ENCODE data around the gene NDE1.
"Not testable (repeated sequence)": the region's sequence is repeated elsewhere in the genome, so short reads cannot be mapped to it uniquely, and the experiment has no call there.

NDE1 gene

DNA sequence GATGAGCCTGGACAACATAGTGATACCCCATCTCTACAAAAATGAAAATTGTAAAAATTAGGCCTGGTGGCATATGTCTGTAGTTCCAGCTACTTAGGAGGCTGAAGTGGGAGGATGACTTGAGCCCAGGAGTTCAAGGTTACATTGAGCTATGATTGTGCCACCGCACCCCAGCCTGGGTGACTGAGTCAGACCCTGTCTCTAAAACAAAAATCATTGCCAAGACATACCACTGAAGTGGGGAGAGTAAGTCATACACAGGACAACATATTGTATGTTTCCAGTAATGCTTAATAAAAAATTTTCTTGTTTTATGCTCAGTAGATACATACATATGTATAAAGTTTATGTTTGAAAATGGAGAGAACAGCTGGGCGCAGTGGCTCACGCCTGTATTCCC lies 39.2 kb downstream of the NDE1 start:
- Mint-ChIP-seq H3K4me1 (ENCODE audit: low read depth) (peaks cover 4% of the 10 kb centered on the region), H3K27ac (peak overlapping the region; percentile 1), H3K27me3 (no peaks in the 10 kb centered on the region), H3K4me3 (no peak overlapping the region), H3K9me3 (ENCODE audit: low read depth) (no peaks in the 10 kb centered on the region), H3K36me3 (peaks cover 10% of the 10 kb centered on the region)

- Mint-ChIP-seq H3K9me3 (ENCODE audit: low read depth) (no peaks in the 10 kb centered on the region), H3K27me3 (no peaks in the 10 kb centered on the region), H3K4me1 (ENCODE audit: low read depth) (peaks cover 2% of the 10 kb centered on the region), H3K27ac (no peak overlapping the region), H3K36me3 (peaks cover 7% of the 10 kb centered on the region), H3K4me3 (no peak overlapping the region)
Measured at GRCh38 chr16:15690296-15690695, 40.3 kb downstream of the NDE1 start.

DNA sequence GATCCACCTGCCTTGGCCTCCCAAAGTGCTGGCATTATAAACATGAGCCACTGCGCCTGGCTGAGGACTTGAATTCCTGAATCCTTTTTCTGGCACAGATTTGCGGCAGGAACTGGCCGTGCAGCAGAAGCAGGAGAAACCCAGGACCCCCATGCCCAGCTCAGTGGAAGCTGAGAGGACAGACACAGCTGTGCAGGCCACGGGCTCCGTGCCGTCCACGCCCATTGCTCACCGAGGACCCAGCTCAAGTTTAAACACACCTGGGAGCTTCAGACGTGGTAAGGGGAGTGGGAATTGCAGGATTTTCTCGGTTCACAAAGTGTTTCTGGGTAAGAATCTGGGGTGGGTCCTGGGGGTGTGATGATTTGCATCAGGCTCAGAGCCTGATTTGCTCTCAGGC lies 41.0 kb downstream of the NDE1 start:
- peaks cover 5% of the 10 kb centered on the region for H3K36me3 Mint-ChIP-seq
- H3K9me3 Mint-ChIP-seq (ENCODE audit: low read depth), result no peaks in the 10 kb centered on the region
- no peaks in the 10 kb centered on the region for H3K27me3 Mint-ChIP-seq
- H3K4me1 Mint-ChIP-seq (ENCODE audit: low read depth), result peaks cover 2% of the 10 kb centered on the region
- H3K27ac Mint-ChIP-seq, result no peak overlapping the region
- H3K4me3 Mint-ChIP-seq, result no peak overlapping the region

- H3K27me3 Mint-ChIP-seq; H3K27ac Mint-ChIP-seq; H3K36me3 Mint-ChIP-seq; H3K9me3 Mint-ChIP-seq (ENCODE audit: low read depth); H3K4me3 Mint-ChIP-seq; H3K4me1 Mint-ChIP-seq (ENCODE audit: low read depth): not testable (repeated sequence)
Measured at GRCh38 chr16:15692508-15692907, 42.5 kb downstream of the NDE1 start.

DNA sequence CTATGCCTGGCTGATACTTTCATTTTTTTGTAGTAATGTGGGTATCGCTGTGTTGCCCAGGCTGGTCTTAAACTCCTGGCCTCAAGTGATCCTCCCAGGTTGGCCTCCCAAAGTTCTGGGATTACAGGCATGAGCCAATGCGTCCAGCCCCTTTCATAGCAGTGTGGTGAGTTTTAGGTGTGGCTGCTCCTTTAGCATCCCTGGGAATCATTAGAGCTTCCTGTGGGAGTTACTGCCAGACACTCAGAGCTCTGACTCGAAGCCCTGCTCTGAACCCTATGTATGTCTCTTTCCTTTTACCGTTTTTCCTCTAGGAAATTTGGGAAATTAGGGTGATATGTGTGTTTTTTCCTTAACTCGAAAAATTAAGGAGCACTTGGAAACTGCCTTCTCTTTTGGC lies 44.5 kb downstream of the NDE1 start:
- H3K4me3 Mint-ChIP-seq, result no peak overlapping the region
- no peaks in the 10 kb centered on the region for H3K4me1 Mint-ChIP-seq (ENCODE audit: low read depth)
- H3K27ac Mint-ChIP-seq, result no peak overlapping the region
- no peaks in the 10 kb centered on the region for H3K27me3 Mint-ChIP-seq
- no peaks in the 10 kb centered on the region for H3K36me3 Mint-ChIP-seq
- H3K9me3 Mint-ChIP-seq (ENCODE audit: low read depth), result no peaks in the 10 kb centered on the region

GRCh38 chr16:15699819-15700218 lies 49.8 kb downstream of the NDE1 start:
- Mint-ChIP-seq H3K27ac (peak overlapping the region; percentile 58), H3K4me3 (no peak overlapping the region), H3K9me3 (ENCODE audit: low read depth) (no peaks in the 10 kb centered on the region), H3K27me3 (no peaks in the 10 kb centered on the region), H3K4me1 (ENCODE audit: low read depth) (peaks cover 15% of the 10 kb centered on the region), H3K36me3 (peaks cover 2% of the 10 kb centered on the region)

GRCh38 chr16:15701367-15701766 lies 51.3 kb downstream of the NDE1 start:
- Mint-ChIP-seq H3K4me3 (no peak overlapping the region), H3K36me3 (peaks cover 2% of the 10 kb centered on the region), H3K4me1 (ENCODE audit: low read depth) (peaks cover 16% of the 10 kb centered on the region), H3K27ac (no peak overlapping the region), H3K9me3 (ENCODE audit: low read depth) (no peaks in the 10 kb centered on the region), H3K27me3 (no peaks in the 10 kb centered on the region)

- Mint-ChIP-seq H3K9me3 (ENCODE audit: low read depth) (no peaks in the 10 kb centered on the region), H3K27me3 (no peaks in the 10 kb centered on the region), H3K4me1 (ENCODE audit: low read depth) (peaks cover 16% of the 10 kb centered on the region), H3K4me3 (no peak overlapping the region), H3K27ac (peak overlapping the region; percentile 83), H3K36me3 (peaks cover 2% of the 10 kb centered on the region)
Measured at GRCh38 chr16:15701975-15702970, 52.2 kb downstream of the NDE1 start.

GRCh38 chr16:15703029-15703736 lies 53.1 kb downstream of the NDE1 start:
- Mint-ChIP-seq H3K9me3 (ENCODE audit: low read depth) (no peaks in the 10 kb centered on the region), H3K36me3 (peaks cover 2% of the 10 kb centered on the region), H3K4me1 (ENCODE audit: low read depth) (peaks cover 16% of the 10 kb centered on the region), H3K27me3 (no peaks in the 10 kb centered on the region), H3K4me3 (no peak overlapping the region), H3K27ac (peak overlapping the region; percentile 83)

DNA sequence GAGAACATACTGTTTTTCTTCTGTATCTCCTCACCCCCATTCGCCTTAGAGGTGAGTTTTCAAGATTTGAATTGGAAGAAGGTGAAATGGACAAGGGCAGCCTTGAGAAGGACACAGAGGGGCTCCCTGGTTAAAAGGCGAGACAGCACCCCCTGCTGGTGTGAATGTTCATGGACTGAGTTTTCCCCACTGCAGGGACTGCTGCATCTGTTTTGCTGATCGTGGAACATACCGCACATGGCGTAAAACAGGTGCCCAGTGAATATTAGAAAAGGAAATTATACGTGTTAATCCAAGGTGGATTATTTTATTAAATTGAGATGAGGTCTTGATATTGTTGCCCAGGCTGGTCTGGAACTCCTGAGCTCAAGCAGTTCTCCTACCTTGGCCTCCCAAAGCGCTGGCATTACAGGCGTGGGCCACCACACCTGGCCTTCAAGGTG lies 54.5 kb downstream of the NDE1 start:
- Mint-ChIP-seq H3K9me3 (ENCODE audit: low read depth) (no peaks in the 10 kb centered on the region), H3K4me1 (ENCODE audit: low read depth) (peaks cover 16% of the 10 kb centered on the region), H3K36me3 (peaks cover 2% of the 10 kb centered on the region), H3K27me3 (no peaks in the 10 kb centered on the region), H3K4me3 (no peak overlapping the region), H3K27ac (peak overlapping the region; percentile 30)

GRCh38 chr16:15705064-15705565 lies 55.1 kb downstream of the NDE1 start:
- peaks cover 2% of the 10 kb centered on the region for H3K36me3 Mint-ChIP-seq
- H3K9me3 Mint-ChIP-seq (ENCODE audit: low read depth), result no peaks in the 10 kb centered on the region
- peak overlapping the region; percentile 34 for H3K27ac Mint-ChIP-seq
- H3K4me3 Mint-ChIP-seq, result no peak overlapping the region
- no peaks in the 10 kb centered on the region for H3K27me3 Mint-ChIP-seq
- peaks cover 16% of the 10 kb centered on the region for H3K4me1 Mint-ChIP-seq (ENCODE audit: low read depth)

GRCh38 chr16:15707332-15707731 lies 57.3 kb downstream of the NDE1 start:
- H3K27me3 Mint-ChIP-seq, result no peaks in the 10 kb centered on the region
- no peak overlapping the region for H3K4me3 Mint-ChIP-seq
- no peaks in the 10 kb centered on the region for H3K9me3 Mint-ChIP-seq (ENCODE audit: low read depth)
- H3K27ac Mint-ChIP-seq, result no peak overlapping the region
- H3K4me1 Mint-ChIP-seq (ENCODE audit: low read depth), result peaks cover 19% of the 10 kb centered on the region
- H3K36me3 Mint-ChIP-seq, result peaks cover 2% of the 10 kb centered on the region

- H3K27ac Mint-ChIP-seq, result no peak overlapping the region
- H3K27me3 Mint-ChIP-seq, result no peaks in the 10 kb centered on the region
- no peaks in the 10 kb centered on the region for H3K9me3 Mint-ChIP-seq (ENCODE audit: low read depth)
- H3K36me3 Mint-ChIP-seq, result peaks cover 2% of the 10 kb centered on the region
- H3K4me3 Mint-ChIP-seq, result no peak overlapping the region
- peaks cover 18% of the 10 kb centered on the region for H3K4me1 Mint-ChIP-seq (ENCODE audit: low read depth)
Measured at GRCh38 chr16:15708096-15708495, 58.1 kb downstream of the NDE1 start.

DNA sequence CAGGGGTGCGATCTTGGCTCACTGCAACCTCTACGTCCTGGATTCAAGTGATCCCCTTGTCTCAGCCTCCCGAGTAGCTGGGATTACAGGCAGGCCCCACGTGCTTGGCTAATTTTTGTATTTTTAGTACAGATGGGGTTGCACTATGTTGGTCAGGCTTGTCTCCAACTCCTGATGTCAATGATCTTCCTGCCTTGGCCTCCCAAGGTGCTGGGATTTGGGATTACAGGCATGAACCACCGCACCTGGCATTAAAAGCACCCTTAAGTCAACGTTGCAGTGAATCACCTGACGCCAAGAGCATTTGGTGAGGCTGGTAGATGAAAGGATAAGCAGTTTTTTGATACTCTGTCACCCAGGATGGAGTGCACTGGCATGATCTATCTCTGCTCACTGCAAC lies 59.0 kb downstream of the NDE1 start:
- H3K4me3 Mint-ChIP-seq, result no peak overlapping the region
- H3K27ac Mint-ChIP-seq, result no peak overlapping the region
- H3K36me3 Mint-ChIP-seq, result peaks cover 2% of the 10 kb centered on the region
- H3K4me1 Mint-ChIP-seq (ENCODE audit: low read depth), result peaks cover 11% of the 10 kb centered on the region
- H3K27me3 Mint-ChIP-seq, result no peaks in the 10 kb centered on the region
- H3K9me3 Mint-ChIP-seq (ENCODE audit: low read depth), result no peaks in the 10 kb centered on the region

All from activated naive CD8-positive, alpha-beta T cell (primary cell).